Mammary epithelial cell (primary cell): ENCODE data around the gene ANKRD28.

ENCODE experiments used
- EZH2 ChIP-seq: IDR thresholded peaks from 2 replicates; pipeline ENCODE4 v1.6.1; 2012; ENCODE audit warnings: low read length, inconsistent platforms, borderline replicate concordance
- TF ChIP-seq, protein P1 (sequence below), 2 donors: IDR thresholded peaks in 1 of 2; conservative IDR thresholded peaks in 1 of 2; 2 replicates each; pipeline ENCODE4 v1.5.1; 2011 to 2012; ENCODE audit warnings: inconsistent platforms in 2 of 2, low read length in 2 of 2, mild to moderate bottlenecking in 2 of 2, control low read depth in 1 of 2, low read depth in 1 of 2; ENCODE audit not compliant: insufficient read depth in 1 of 2; ENCODE audit errors: extremely low read depth in 1 of 2

- TF ChIP-seq, protein P1, sequence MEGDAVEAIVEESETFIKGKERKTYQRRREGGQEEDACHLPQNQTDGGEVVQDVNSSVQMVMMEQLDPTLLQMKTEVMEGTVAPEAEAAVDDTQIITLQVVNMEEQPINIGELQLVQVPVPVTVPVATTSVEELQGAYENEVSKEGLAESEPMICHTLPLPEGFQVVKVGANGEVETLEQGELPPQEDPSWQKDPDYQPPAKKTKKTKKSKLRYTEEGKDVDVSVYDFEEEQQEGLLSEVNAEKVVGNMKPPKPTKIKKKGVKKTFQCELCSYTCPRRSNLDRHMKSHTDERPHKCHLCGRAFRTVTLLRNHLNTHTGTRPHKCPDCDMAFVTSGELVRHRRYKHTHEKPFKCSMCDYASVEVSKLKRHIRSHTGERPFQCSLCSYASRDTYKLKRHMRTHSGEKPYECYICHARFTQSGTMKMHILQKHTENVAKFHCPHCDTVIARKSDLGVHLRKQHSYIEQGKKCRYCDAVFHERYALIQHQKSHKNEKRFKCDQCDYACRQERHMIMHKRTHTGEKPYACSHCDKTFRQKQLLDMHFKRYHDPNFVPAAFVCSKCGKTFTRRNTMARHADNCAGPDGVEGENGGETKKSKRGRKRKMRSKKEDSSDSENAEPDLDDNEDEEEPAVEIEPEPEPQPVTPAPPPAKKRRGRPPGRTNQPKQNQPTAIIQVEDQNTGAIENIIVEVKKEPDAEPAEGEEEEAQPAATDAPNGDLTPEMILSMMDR (conservative IDR thresholded peaks at IDR 0.05 in 1 of 2, IDR thresholded peaks at IDR 0.05 in 1 of 2; ENCODE audit: extremely low read depth in 1 of 2, insufficient read depth in 1 of 2, low read depth in 1 of 2, low read length in 2 of 2) = no peak
- no peak for TF ChIP-seq EZH2
Observed at GRCh38 chr3:15659254-15659975, 138.4 kb downstream of the ANKRD28 start.
